Suprapubic skin (tissue), 3 donors: ENCODE data around the gene FAM156B.

Experiments
- EP300 ChIP-seq: sonication (generic); formaldehyde crosslinking; IDR thresholded peaks from one replicate; pipeline ENCODE4 v1.6.1; 2017; ENCODE audit warnings: antibody characterized with exemption
- POLR2A ChIP-seq, 2 donors: fragments of 450-650 bp; IDR thresholded peaks; one replicate each; pipeline ENCODE4 v1.6.1; 2017; ENCODE audit warnings: antibody characterized with exemption in 2 of 2, mild to moderate bottlenecking in 2 of 2, moderate library complexity in 2 of 2
- TF ChIP-seq, protein P1 (sequence below), 2 donors: fragments of 200-600 bp in 1 of 2; fragments of 450-650 bp in 1 of 2; sonication (generic) in 1 of 2; IDR thresholded peaks; one replicate each; pipeline ENCODE4 v1.5.1; 2016 to 2019; ENCODE audit warnings: antibody characterized with exemption in 2 of 2, mild to moderate bottlenecking in 1 of 2, moderate library complexity in 1 of 2

DNA sequence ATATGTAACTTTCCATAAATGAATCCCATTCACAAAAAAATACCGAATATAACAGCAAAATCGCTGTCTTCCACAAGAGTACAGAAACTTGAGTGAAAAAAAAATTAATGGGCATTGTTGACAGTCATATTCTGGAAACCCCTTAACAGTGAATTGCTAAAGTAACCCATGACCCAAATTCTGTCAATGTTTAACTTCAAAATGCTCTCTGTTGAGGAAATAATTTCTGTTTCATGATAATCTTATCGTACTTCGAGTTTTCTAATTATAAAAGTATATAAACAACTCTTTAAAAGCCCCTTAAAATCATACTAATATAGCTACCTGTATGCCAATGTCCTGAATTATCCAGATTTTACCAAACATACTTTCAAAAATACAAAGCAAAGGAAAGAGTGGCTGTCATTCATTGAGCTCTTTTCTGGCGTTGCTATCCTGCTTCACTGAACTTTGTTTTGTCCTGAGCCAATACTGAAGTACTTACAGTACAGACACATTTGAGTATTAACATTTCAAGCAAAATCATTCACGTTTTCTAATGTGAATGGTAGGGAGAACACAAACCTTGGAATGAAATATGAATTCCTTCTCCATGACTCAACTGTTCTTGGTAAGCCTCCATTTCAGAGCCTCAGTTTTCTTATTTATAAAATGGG, 31.7 kb upstream of the FAM156B start:
- TF ChIP-seq, protein P1, sequence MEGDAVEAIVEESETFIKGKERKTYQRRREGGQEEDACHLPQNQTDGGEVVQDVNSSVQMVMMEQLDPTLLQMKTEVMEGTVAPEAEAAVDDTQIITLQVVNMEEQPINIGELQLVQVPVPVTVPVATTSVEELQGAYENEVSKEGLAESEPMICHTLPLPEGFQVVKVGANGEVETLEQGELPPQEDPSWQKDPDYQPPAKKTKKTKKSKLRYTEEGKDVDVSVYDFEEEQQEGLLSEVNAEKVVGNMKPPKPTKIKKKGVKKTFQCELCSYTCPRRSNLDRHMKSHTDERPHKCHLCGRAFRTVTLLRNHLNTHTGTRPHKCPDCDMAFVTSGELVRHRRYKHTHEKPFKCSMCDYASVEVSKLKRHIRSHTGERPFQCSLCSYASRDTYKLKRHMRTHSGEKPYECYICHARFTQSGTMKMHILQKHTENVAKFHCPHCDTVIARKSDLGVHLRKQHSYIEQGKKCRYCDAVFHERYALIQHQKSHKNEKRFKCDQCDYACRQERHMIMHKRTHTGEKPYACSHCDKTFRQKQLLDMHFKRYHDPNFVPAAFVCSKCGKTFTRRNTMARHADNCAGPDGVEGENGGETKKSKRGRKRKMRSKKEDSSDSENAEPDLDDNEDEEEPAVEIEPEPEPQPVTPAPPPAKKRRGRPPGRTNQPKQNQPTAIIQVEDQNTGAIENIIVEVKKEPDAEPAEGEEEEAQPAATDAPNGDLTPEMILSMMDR (IDR thresholded peaks at IDR 0.05), result no peak
- TF ChIP-seq POLR2A (IDR thresholded peaks at IDR 0.05) (no peak), EP300 (no peak)
